C1 segment of cervical spinal cord (tissue), 14 donors: ENCODE measurements around the gene PPP4R4.
"Not testable (repeated sequence)": the region's sequence is repeated elsewhere in the genome, so short reads cannot be mapped to it uniquely, and the experiment has no call there.

Experiments
- DNase-seq, 14 donors: peaks; one replicate each; lab custom pipeline; 2025; lab: John Stamatoyannopoulos, UW

PPP4R4 gene

GRCh38 chr14:94177806-94178205 lies 3.7 kb downstream of the PPP4R4 start:
- DNase-seq, result no peak

- DNase-seq, result no peak
Observed at GRCh38 chr14:94179244-94179643, 5.1 kb downstream of the PPP4R4 start.

GRCh38 chr14:94180655-94181271 lies 6.6 kb downstream of the PPP4R4 start:
- peak in 2 of 14 donors; percentile 4 to 13 for DNase-seq

- no peak for DNase-seq
Observed at GRCh38 chr14:94181835-94182234, 7.7 kb downstream of the PPP4R4 start.

GRCh38 chr14:94192536-94192935 lies 18.4 kb downstream of the PPP4R4 start:
- no peak for DNase-seq

GRCh38 chr14:94193776-94194175 lies 19.7 kb downstream of the PPP4R4 start:
- no peak for DNase-seq

- no peak for DNase-seq
Observed at GRCh38 chr14:94196057-94196456, 21.9 kb downstream of the PPP4R4 start.

- no peak for DNase-seq
Observed at GRCh38 chr14:94203473-94204210, 29.5 kb downstream of the PPP4R4 start.

- DNase-seq, result no peak
Observed at GRCh38 chr14:94213021-94213420, 38.9 kb downstream of the PPP4R4 start.

- no peak for DNase-seq
Observed at GRCh38 chr14:94213741-94214140, 39.6 kb downstream of the PPP4R4 start.

- no peak for DNase-seq
Observed at GRCh38 chr14:94217116-94217515, 43.0 kb downstream of the PPP4R4 start.

GRCh38 chr14:94218198-94218886 lies 44.2 kb downstream of the PPP4R4 start:
- DNase-seq, result not testable (repeated sequence)

- no peak for DNase-seq
Observed at GRCh38 chr14:94224040-94224439, 49.9 kb downstream of the PPP4R4 start.

GRCh38 chr14:94225460-94226378 lies 51.6 kb downstream of the PPP4R4 start:
- no peak for DNase-seq

GRCh38 chr14:94227029-94227428 lies 52.9 kb downstream of the PPP4R4 start:
- DNase-seq, result no peak

GRCh38 chr14:94237046-94237445 lies 62.9 kb downstream of the PPP4R4 start:
- DNase-seq, result no peak

- no peak for DNase-seq
Observed at GRCh38 chr14:94237983-94238382, 63.9 kb downstream of the PPP4R4 start.

GRCh38 chr14:94239406-94239805 lies 65.3 kb downstream of the PPP4R4 start:
- DNase-seq, result no peak

- DNase-seq, result no peak
Observed at GRCh38 chr14:94244182-94244581, 70.1 kb downstream of the PPP4R4 start.

- not testable (repeated sequence) for DNase-seq
Observed at GRCh38 chr14:94264195-94264594, 90.1 kb downstream of the PPP4R4 start.

GRCh38 chr14:94267352-94267751 lies 93.2 kb downstream of the PPP4R4 start:
- no peak for DNase-seq

- not testable (repeated sequence) for DNase-seq
Observed at GRCh38 chr14:94268582-94268981, 94.5 kb downstream of the PPP4R4 start.
